SK-N-SH treated with all-trans-retinoic acid at 6 μM for 48 hours (cell line): ENCODE measurements around the gene MYO5C.

ENCODE experiments used
- ATAC-seq: fragments of 200-7000 bp; cut with Tn5 transposase; 3 replicates; pipeline ENCODE4 v1.9.1; 2020; ENCODE audit warnings: mild to moderate bottlenecking, moderate library complexity
- ARNTL ChIP-seq: fragments of 450-650 bp; formaldehyde crosslinking; IDR thresholded peaks from 2 replicates; pipeline ENCODE4 v1.5.0; 2020; ENCODE audit warnings: low read depth, mild to moderate bottlenecking, moderate library complexity, borderline replicate concordance
- BACH2 ChIP-seq: fragments of 250-450 bp; sonication (Bioruptor Pico); IDR thresholded peaks from 2 replicates; pipeline ENCODE4 v1.9.0; 2021; ENCODE audit warnings: mild to moderate bottlenecking, borderline replicate concordance
- CSDC2 ChIP-seq: fragments of 250-450 bp; sonication (Bioruptor Pico); IDR thresholded peaks from 2 replicates; pipeline ENCODE4 v1.5.0; 2020; ENCODE audit warnings: mild to moderate bottlenecking, moderate library complexity
- ESRRG ChIP-seq: fragments of 250-450 bp; sonication (Bioruptor Pico); IDR thresholded peaks from 2 replicates; pipeline ENCODE4 v1.6.1; 2021; ENCODE audit warnings: mild to moderate bottlenecking
- GLIS3 ChIP-seq: fragments of 250-450 bp; sonication (Bioruptor Pico); IDR thresholded peaks from 2 replicates; pipeline ENCODE4 v1.5.0; 2020; ENCODE audit warnings: mild to moderate bottlenecking, moderate library complexity
- ISL1 ChIP-seq: fragments of 250-450 bp; sonication (Bioruptor Pico); IDR thresholded peaks from 2 replicates; pipeline ENCODE4 v2.1.2; 2022; ENCODE audit warnings: mild to moderate bottlenecking, moderate library complexity
- OSR1 ChIP-seq: fragments of 250-450 bp; sonication (Bioruptor Pico); IDR thresholded peaks from 2 replicates; pipeline ENCODE4 v1.8.0; 2022; ENCODE audit warnings: moderate library complexity, mild to moderate bottlenecking, inconsistent platforms
- PPARA ChIP-seq: fragments of 250-450 bp; sonication (Bioruptor Pico); IDR thresholded peaks from 2 replicates; pipeline ENCODE4 v1.5.0; 2020; ENCODE audit warnings: mild to moderate bottlenecking, borderline replicate concordance
- RARB ChIP-seq: fragments of 250-450 bp; sonication (Bioruptor Pico); IDR thresholded peaks from 2 replicates; pipeline ENCODE4 v1.8.0; 2021; ENCODE audit warnings: mild to moderate bottlenecking, moderate library complexity
- SNAI2 ChIP-seq: fragments of 250-450 bp; sonication (Bioruptor Pico); IDR thresholded peaks from 2 replicates; pipeline ENCODE4 v1.5.0; 2020; ENCODE audit warnings: mild to moderate bottlenecking, moderate library complexity
- TCF4 ChIP-seq: fragments of 250-450 bp; sonication (Bioruptor Pico); IDR thresholded peaks from 2 replicates; pipeline ENCODE4 v1.8.0; 2021; ENCODE audit warnings: mild to moderate bottlenecking, moderate library complexity, borderline replicate concordance
- TOX ChIP-seq: fragments of 250-450 bp; sonication (Bioruptor Pico); IDR thresholded peaks from 2 replicates; pipeline ENCODE4 v1.8.0; 2021; ENCODE audit warnings: mild to moderate bottlenecking, moderate library complexity, borderline replicate concordance
- ZC3H10 ChIP-seq: fragments of 250-450 bp; sonication (Bioruptor Pico); IDR thresholded peaks from 2 replicates; pipeline ENCODE4 v1.5.1; 2021; ENCODE audit warnings: mild to moderate bottlenecking, moderate library complexity
- ZFP3 ChIP-seq: fragments of 250-450 bp; sonication (Bioruptor Pico); IDR thresholded peaks from 2 replicates; pipeline ENCODE4 v1.5.0; 2020; ENCODE audit warnings: mild to moderate bottlenecking, moderate library complexity
- TF ChIP-seq, protein P1 (sequence below): fragments of 250-450 bp; sonication (Bioruptor Pico); IDR thresholded peaks from 2 replicates; pipeline ENCODE4 v1.8.0; 2020; ENCODE audit warnings: mild to moderate bottlenecking, moderate library complexity, borderline replicate concordance
- TF ChIP-seq, protein P2 (sequence below): fragments of 250-450 bp; sonication (Bioruptor Pico); IDR thresholded peaks from 2 replicates; pipeline ENCODE4 v1.5.1; 2021; ENCODE audit warnings: mild to moderate bottlenecking, moderate library complexity
- TF ChIP-seq, protein P3 (sequence below): fragments of 250-450 bp; sonication (Bioruptor Pico); IDR thresholded peaks from 2 replicates; pipeline ENCODE4 v1.5.1; 2020; ENCODE audit warnings: low read depth, mild to moderate bottlenecking, moderate library complexity
- TF ChIP-seq, protein P4 (sequence below): fragments of 250-450 bp; sonication (Bioruptor Pico); IDR thresholded peaks from 2 replicates; pipeline ENCODE4 v1.8.0; 2021; ENCODE audit warnings: low read depth, mild to moderate bottlenecking, moderate library complexity, borderline replicate concordance

The MYO5C gene

DNA sequence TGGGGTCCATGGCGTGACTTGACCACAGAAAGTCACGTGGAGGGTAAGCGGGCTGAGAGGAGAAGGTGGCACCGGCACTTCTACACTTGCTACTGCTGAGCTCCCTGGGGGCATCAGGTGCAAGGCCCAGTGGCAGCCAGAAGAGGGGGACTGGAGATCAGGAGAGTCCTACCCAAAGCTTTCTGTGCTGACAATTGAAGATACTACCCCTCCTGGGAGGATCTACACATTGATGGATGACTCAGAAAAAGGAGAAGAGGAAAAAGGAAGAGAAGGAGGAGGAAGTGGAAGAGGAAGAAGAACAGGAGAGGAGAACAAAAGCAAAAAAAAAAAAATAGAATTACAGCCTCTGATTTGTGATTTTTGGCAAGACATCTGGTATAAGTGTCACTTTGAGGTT is 41.2 kb downstream of the MYO5C start:
- TF ChIP-seq TCF4 (CRISPR knock-in tag), result no peak
- TF ChIP-seq BACH2 (CRISPR knock-in tag), result no peak
- no peak for TF ChIP-seq SNAI2 (CRISPR knock-in tag)
- no peak for TF ChIP-seq ESRRG (CRISPR knock-in tag)
- TF ChIP-seq, protein P1, sequence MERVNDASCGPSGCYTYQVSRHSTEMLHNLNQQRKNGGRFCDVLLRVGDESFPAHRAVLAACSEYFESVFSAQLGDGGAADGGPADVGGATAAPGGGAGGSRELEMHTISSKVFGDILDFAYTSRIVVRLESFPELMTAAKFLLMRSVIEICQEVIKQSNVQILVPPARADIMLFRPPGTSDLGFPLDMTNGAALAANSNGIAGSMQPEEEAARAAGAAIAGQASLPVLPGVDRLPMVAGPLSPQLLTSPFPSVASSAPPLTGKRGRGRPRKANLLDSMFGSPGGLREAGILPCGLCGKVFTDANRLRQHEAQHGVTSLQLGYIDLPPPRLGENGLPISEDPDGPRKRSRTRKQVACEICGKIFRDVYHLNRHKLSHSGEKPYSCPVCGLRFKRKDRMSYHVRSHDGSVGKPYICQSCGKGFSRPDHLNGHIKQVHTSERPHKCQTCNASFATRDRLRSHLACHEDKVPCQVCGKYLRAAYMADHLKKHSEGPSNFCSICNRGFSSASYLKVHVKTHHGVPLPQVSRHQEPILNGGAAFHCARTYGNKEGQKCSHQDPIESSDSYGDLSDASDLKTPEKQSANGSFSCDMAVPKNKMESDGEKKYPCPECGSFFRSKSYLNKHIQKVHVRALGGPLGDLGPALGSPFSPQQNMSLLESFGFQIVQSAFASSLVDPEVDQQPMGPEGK (CRISPR knock-in tag), result no peak
- no peak for TF ChIP-seq ISL1
- TF ChIP-seq, protein P2, sequence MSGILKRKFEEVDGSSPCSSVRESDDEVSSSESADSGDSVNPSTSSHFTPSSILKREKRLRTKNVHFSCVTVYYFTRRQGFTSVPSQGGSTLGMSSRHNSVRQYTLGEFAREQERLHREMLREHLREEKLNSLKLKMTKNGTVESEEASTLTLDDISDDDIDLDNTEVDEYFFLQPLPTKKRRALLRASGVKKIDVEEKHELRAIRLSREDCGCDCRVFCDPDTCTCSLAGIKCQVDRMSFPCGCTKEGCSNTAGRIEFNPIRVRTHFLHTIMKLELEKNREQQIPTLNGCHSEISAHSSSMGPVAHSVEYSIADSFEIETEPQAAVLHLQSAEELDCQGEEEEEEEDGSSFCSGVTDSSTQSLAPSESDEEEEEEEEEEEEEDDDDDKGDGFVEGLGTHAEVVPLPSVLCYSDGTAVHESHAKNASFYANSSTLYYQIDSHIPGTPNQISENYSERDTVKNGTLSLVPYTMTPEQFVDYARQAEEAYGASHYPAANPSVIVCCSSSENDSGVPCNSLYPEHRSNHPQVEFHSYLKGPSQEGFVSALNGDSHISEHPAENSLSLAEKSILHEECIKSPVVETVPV, result no peak
- TF ChIP-seq, protein P3, sequence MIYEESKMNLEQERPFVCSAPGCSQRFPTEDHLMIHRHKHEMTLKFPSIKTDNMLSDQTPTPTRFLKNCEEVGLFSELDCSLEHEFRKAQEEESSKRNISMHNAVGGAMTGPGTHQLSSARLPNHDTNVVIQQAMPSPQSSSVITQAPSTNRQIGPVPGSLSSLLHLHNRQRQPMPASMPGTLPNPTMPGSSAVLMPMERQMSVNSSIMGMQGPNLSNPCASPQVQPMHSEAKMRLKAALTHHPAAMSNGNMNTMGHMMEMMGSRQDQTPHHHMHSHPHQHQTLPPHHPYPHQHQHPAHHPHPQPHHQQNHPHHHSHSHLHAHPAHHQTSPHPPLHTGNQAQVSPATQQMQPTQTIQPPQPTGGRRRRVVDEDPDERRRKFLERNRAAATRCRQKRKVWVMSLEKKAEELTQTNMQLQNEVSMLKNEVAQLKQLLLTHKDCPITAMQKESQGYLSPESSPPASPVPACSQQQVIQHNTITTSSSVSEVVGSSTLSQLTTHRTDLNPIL (CRISPR knock-in tag), result no peak
- TF ChIP-seq GLIS3, result no peak
- TF ChIP-seq CSDC2 (CRISPR knock-in tag), result no peak
- no peak for TF ChIP-seq OSR1
- TF ChIP-seq PPARA, result no peak
- ATAC-seq, result no peak

DNA sequence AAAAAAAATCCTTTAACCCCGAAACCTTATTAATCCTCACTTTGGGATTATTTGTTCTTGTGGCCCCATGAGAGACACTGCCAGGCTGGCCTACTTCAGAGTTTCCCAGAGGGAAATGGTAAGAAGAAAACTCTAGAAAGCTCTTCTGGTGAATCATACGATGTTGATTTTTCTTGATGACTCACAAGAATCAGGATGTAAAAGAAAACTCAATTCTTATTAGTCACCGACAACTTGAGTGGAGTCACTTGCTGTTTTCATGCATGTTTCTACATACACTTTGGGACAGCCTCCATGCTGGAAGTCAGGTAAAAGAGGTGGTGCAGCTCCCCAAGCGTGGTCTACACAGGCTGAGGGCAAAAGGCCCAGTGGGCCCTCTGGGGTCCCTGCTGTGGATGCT is 42.8 kb downstream of the MYO5C start:
- peak; percentile 78 for ATAC-seq
- TF ChIP-seq ISL1 (0 out of 2 replicates have a peak, but pooled peaks have one; percentile 6), ARNTL (CRISPR knock-in tag) (no peak)

DNA sequence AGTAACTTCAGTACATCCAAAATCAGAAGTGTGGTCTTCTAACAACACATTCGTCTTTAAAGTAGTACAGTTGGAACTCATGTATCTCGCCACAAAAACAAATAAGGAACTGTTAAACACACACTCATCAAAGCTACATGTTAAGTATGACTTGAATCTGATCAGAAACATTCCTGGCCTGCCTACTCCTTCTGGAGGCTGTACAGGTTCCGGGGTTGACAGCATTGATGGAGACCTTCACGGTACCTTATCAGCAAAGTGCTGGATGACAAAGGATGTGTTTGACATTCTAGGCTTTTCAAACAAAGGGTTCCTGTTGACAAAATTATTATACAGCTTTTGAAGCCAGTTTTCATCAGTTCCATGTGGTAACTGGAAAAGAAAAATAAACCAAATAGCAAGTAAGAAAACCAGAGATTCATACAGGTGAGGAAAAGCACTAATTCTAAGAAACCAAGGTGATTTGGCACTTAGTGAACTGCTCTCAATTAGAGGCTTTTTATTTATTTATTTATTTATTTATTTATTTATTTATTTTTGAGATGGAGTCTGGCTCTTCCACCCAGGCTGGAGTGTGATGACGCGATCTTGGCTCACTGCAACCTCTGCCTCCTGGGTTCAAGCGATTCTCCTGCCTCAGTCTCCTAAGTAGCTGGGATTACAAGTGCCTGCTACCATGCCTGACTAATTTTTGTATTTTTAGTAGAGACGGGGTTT is 44.3 kb downstream of the MYO5C start:
- TF ChIP-seq TOX (CRISPR knock-in tag) (no peak), ISL1 (no peak), CSDC2 (CRISPR knock-in tag) (no peak), OSR1 (no peak), RARB (no peak)
- no peak for ATAC-seq

DNA sequence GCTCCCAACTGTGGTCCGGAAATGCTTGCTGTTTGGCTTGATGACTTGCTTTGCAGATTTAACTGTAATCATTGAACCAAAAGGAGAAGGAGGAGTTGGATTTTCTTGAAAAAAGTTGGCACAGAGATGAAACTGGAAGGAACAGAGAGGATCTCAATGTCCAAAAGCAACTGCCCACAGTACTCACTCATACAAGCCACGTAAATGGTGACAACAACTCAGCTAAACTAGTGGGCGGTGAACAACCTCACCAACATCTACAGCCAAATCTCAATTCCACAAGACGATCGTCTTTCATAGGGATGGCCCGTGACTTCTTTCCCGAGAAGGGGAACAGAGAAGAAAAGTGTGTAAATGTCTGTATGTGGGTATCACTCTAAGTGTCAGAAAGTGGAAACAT is 48.1 kb downstream of the MYO5C start:
- TF ChIP-seq BACH2 (CRISPR knock-in tag), result no peak
- TF ChIP-seq, protein P1 (CRISPR knock-in tag), result no peak
- no peak for TF ChIP-seq ARNTL (CRISPR knock-in tag)
- TF ChIP-seq, protein P4, sequence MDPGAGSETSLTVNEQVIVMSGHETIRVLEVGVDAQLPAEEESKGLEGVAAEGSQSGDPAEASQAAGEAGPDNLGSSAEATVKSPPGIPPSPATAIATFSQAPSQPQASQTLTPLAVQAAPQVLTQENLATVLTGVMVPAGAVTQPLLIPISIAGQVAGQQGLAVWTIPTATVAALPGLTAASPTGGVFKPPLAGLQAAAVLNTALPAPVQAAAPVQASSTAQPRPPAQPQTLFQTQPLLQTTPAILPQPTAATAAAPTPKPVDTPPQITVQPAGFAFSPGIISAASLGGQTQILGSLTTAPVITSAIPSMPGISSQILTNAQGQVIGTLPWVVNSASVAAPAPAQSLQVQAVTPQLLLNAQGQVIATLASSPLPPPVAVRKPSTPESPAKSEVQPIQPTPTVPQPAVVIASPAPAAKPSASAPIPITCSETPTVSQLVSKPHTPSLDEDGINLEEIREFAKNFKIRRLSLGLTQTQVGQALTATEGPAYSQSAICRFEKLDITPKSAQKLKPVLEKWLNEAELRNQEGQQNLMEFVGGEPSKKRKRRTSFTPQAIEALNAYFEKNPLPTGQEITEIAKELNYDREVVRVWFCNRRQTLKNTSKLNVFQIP (CRISPR knock-in tag), result no peak
- TF ChIP-seq CSDC2 (CRISPR knock-in tag), result no peak
- TF ChIP-seq TOX (CRISPR knock-in tag), result no peak
- TF ChIP-seq ESRRG (CRISPR knock-in tag), result no peak
- no peak for TF ChIP-seq ZC3H10
- TF ChIP-seq GLIS3, result no peak
- TF ChIP-seq ZFP3 (CRISPR knock-in tag), result no peak
- ATAC-seq, result no peak
